ENCODE measurements around the gene CAPN15.

GRCh38 chr16:515175-515938 lies 12.2 kb upstream of the CAPN15 start:
- TF ChIP-seq CTCF (IDR thresholded peaks at IDR 0.05; ENCODE audit: low read depth, low read length): no peak
- TF ChIP-seq MYC (IDR thresholded peaks at IDR 0.05; ENCODE audit: low read depth, low read length): no peak
- TF ChIP-seq POLR2A (IDR thresholded peaks at IDR 0.05; ENCODE audit: extremely low read depth, insufficient read length): no peak
- TF ChIP-seq, protein P1, sequence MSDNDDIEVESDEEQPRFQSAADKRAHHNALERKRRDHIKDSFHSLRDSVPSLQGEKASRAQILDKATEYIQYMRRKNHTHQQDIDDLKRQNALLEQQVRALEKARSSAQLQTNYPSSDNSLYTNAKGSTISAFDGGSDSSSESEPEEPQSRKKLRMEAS (IDR thresholded peaks at IDR 0.05; ENCODE audit: low read depth, low read length): no peak
